ENCODE measurements around the gene FPGS. TPM values are rescaled to one million over a fixed set of nuclear protein-coding genes. Genes with fewer than 3 reads are reported as not detected.

FPGS gene
- polyA plus RNA-seq, 2 of the 4 experiments (the other 2 are of a cell fraction): 28.8 to 48.5 TPM

GRCh38 chr9:127788337-127789011 is 14.2 kb upstream of the FPGS start:
- no peak for ATAC-seq
- POLR2A ChIA-PET: no interaction called here
- WGBS (ENCODE audit: missing lambda C conversion rate): 78% methylated on average over 7 of the region's 26 CpGs
- CTCF ChIA-PET: interaction anchor here (1.0 to 12.1 kb wide), 12 partner anchors 10 to 247 kb away, joined by 3 to 157 read pairs (median 6); partner anchors contain the start of genes FPGS and TOR2A
- TF ChIP-seq SREBF2 (IDR thresholded peaks at IDR 0.05) (no peak), FOSB (CRISPR knock-in tag; IDR thresholded peaks at IDR 0.05) (no peak), RNF2 (IDR thresholded peaks at IDR 0.05; ENCODE audit: borderline replicate concordance, low read depth) (no peak), CHD2 (IDR thresholded peaks at IDR 0.05; ENCODE audit: low read length, partially characterized antibody) (no peak), ZNF302 (CRISPR knock-in tag; IDR thresholded peaks at IDR 0.05) (no peak), EHF (CRISPR knock-in tag; IDR thresholded peaks at IDR 0.05) (no peak), TP53 (CRISPR knock-in tag; IDR thresholded peaks at IDR 0.05) (no peak), JUN (IDR thresholded peaks at IDR 0.05) (no peak), JUNB (IDR thresholded peaks at IDR 0.05) (no peak), RARB (CRISPR knock-in tag; IDR thresholded peaks at IDR 0.05) (no peak), HES2 (IDR thresholded peaks at IDR 0.05) (no peak), ESRRA (IDR thresholded peaks at IDR 0.05; ENCODE audit: borderline replicate concordance, low read length) (no peak)
- no peak overlapping the region for H3K27ac ChIP-seq
- peaks cover 19% of the 10 kb centered on the region; the same call in 2 of the 3 replicates for H3K4me1 ChIP-seq
- no peak overlapping the region for H3K4me3 ChIP-seq
- H3K9me3 ChIP-seq: no peaks in the 10 kb centered on the region
- no peak for FAIRE-seq
- no peak for DNase-seq (ENCODE audit: low read depth in 1 of 2, low spot score in 1 of 2)
- no peak overlapping the region for H3K4me2 ChIP-seq

DNA sequence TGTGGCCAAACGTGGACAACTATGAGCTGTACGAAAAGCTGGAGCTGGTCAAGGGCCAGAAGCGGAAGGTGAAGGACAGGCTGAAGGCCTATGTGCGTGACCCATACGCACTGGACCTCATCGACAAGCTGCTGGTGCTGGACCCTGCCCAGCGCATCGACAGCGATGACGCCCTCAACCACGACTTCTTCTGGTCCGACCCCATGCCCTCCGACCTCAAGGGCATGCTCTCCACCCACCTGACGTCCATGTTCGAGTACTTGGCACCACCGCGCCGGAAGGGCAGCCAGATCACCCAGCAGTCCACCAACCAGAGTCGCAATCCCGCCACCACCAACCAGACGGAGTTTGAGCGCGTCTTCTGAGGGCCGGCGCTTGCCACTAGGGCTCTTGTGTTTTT is 13.5 kb upstream of the FPGS start:
- WGBS (ENCODE audit: missing lambda C conversion rate): 92% methylated on average over 25 of the region's 25 CpGs
- FAIRE-seq (no peak), ATAC-seq (no peak), DNase-seq (ENCODE audit: low read depth in 1 of 2, low spot score in 1 of 2) (no peak)
- Histone ChIP-seq H3K9me3 (no peaks in the 10 kb centered on the region), H3K4me3 (no peak overlapping the region), H3K4me2 (no peak overlapping the region), H3K27ac (no peak overlapping the region), H3K4me1 (peaks cover 19% of the 10 kb centered on the region; the same call in 2 of the 3 replicates)
- CTCF ChIA-PET: interaction anchor here (1.5 to 12.1 kb wide), 7 partner anchors 14 to 246 kb away, joined by 3 to 157 read pairs (median 63); partner anchors contain the start of genes FPGS and TOR2A
- POLR2A ChIA-PET: no interaction called here
- TF ChIP-seq RCOR1 (IDR thresholded peaks at IDR 0.05; ENCODE audit: low read depth, low read length): no peak
- TF ChIP-seq NPAS2 (CRISPR knock-in tag; IDR thresholded peaks at IDR 0.05; ENCODE audit: borderline replicate concordance): no peak
- TF ChIP-seq PHF8 (IDR thresholded peaks at IDR 0.05; ENCODE audit: borderline replicate concordance, low read depth): no peak
- TF ChIP-seq, protein P1, sequence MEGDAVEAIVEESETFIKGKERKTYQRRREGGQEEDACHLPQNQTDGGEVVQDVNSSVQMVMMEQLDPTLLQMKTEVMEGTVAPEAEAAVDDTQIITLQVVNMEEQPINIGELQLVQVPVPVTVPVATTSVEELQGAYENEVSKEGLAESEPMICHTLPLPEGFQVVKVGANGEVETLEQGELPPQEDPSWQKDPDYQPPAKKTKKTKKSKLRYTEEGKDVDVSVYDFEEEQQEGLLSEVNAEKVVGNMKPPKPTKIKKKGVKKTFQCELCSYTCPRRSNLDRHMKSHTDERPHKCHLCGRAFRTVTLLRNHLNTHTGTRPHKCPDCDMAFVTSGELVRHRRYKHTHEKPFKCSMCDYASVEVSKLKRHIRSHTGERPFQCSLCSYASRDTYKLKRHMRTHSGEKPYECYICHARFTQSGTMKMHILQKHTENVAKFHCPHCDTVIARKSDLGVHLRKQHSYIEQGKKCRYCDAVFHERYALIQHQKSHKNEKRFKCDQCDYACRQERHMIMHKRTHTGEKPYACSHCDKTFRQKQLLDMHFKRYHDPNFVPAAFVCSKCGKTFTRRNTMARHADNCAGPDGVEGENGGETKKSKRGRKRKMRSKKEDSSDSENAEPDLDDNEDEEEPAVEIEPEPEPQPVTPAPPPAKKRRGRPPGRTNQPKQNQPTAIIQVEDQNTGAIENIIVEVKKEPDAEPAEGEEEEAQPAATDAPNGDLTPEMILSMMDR (IDR thresholded peaks at IDR 0.05): no peak
- no peak for TF ChIP-seq RAD21 (conservative IDR thresholded peaks at IDR 0.05 in 1 of 2, IDR thresholded peaks at IDR 0.05 in 1 of 2)
- no peak for TF ChIP-seq MAFK (IDR thresholded peaks at IDR 0.05; ENCODE audit: partially characterized antibody)
- TF ChIP-seq HMGXB4 (CRISPR knock-in tag; IDR thresholded peaks at IDR 0.05; ENCODE audit: borderline replicate concordance): no peak
- no peak for TF ChIP-seq FOSL2 (IDR thresholded peaks at IDR 0.05)
- TF ChIP-seq FOSL2 (CRISPR knock-in tag; IDR thresholded peaks at IDR 0.05): no peak
- no peak for TF ChIP-seq CBX8 (IDR thresholded peaks at IDR 0.05)
- no peak for TF ChIP-seq NFE2L2 (conservative IDR thresholded peaks at IDR 0.05; ENCODE audit: low read length)
- no peak for TF ChIP-seq JUNB (IDR thresholded peaks at IDR 0.05)
- no peak for TF ChIP-seq HES2 (IDR thresholded peaks at IDR 0.05)
- TF ChIP-seq ZC3H11A (IDR thresholded peaks at IDR 0.05): no peak
- no peak for TF ChIP-seq ATOH8 (CRISPR knock-in tag; IDR thresholded peaks at IDR 0.05; ENCODE audit: low read depth)
- TF ChIP-seq HDAC2 (IDR thresholded peaks at IDR 0.05): no peak
- TF ChIP-seq REST (IDR thresholded peaks at IDR 0.05): no peak
- TF ChIP-seq MYC (IDR thresholded peaks at IDR 0.05; ENCODE audit: borderline replicate concordance, low read length): no peak
- no peak for TF ChIP-seq ZSCAN20 (CRISPR knock-in tag; IDR thresholded peaks at IDR 0.05)

Data from A549 (cell line).